HPDE6-E6E7 (cell line): ENCODE data around the gene DCLK1.

ENCODE experiments used
- DNase-seq: peaks from one replicate; pipeline ENCODE4 v3.0.0; 2011; ENCODE audit warnings: missing footprints; ENCODE audit errors: extremely low spot score

DCLK1 gene

DNA sequence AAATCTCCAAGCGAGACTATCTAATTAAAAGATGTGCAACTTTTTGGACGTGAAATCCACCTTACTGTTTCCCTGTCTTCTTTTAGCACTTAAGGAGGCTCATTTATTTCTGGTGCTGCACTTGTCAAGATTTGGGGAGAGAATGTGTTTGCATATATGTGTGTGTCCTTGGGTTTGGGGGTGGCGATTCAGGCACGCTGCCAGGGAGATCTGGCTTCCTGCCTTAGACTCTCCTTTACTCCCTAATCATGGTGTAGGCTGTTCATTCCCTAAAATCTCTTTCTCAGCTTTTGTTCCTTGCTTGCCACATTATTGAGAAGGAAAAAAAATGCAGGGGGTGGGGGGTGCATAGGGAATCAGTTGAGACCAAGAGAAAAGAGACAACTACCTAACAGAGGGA, 271.2 kb downstream of the DCLK1 start:
- no peak for DNase-seq

- DNase-seq: no peak
These were observed 272.5 kb downstream of the DCLK1 start for GRCh38 chr13:35858665-35859064.

DNA sequence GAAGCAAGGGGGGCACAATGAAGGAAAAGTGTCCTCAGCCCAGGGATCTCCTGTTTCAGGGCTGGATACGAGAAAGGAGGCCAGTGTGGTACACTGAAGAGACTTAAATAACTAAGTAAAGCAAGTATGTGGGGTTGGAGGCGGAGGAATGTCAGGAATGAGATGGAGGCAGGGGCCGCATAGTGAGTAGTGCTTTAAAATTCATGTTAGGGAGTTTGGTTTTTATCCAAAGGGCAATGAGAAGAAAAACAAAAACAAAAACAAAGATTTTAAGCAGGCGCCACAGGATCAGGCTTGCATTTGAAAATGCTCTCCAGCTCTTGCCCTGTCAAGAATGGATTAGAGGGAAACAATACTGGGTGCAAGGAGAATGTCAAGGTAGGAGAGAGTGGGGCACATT, 273.4 kb downstream of the DCLK1 start:
- DNase-seq: no peak

DNA sequence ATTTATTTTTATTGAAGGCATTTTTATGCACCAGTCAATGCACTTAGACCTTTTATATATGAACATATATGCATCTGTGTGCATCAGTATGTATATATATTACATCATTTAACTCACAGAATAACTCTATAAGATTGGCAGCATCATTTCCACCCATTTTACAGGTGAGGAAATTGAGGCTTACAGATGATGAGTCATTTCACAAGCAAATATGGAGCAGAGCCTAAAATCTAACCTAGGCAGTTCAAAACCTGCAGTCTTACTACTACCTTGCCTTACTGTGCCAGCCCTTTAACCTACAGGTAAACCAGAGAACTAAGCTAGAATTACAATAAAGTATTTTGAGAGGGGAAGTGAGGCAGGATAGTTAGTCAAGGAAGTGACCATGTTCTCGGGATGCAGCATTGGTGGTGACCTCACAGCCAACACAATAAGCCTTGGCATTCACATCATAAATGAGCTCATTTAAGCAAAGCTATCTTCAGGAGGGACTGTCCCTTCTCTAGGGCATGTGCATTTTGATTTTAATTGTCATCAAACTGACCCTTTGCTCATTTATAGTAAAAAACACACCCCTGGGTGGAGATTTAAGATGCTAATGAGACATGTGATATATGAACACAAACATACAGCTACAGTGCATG, 274.3 kb downstream of the DCLK1 start:
- no peak for DNase-seq

GRCh38 chr13:35856084-35856483, 275.1 kb downstream of the DCLK1 start:
- no peak for DNase-seq

GRCh38 chr13:35855531-35856019, 275.6 kb downstream of the DCLK1 start:
- DNase-seq: peak; percentile 36

GRCh38 chr13:35854286-35854685, 276.9 kb downstream of the DCLK1 start:
- DNase-seq: no peak

DNA sequence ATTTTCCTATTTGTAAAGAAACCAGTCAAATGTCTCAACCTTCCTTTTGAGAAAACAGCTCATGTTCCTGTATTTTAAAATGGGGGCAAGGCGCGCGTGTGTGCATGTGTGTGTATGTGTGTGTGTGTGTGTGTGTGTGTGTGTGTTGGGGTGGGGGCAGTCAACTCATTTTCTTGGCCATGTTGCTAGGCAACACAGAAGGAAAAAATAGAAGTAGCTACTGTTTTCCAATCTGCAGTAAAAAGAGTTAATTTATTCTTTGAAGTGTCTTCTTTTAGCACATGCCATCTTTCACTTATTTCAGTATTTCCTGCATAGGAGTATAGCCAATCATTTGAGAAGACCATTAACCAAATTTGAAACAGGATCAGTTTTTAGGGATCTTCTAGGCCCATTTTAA, 279.3 kb downstream of the DCLK1 start:
- no peak for DNase-seq

- no peak for DNase-seq
These were observed 279.8 kb downstream of the DCLK1 start for GRCh38 chr13:35851356-35851755.

- no peak for DNase-seq
These were observed 280.6 kb downstream of the DCLK1 start for GRCh38 chr13:35850569-35850968.

DNA sequence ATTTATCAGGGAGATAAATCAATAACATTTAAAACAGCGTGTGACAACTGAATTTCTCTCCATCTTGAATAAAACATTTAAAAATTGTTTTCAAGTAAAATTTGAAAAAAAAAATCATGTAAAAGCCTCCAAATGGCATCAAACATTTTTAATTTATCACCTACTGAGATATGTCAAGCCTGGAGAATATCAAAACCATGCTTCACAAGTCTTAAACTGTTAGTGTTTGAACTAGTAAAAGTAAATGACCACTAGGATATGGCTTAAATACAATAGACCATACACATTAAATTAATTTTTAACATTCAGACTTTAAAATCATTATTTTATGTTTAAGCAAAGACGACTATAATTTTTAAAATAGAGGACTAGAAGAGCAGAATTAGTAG, 281.9 kb downstream of the DCLK1 start:
- DNase-seq: no peak

GRCh38 chr13:35848336-35849255, 282.6 kb downstream of the DCLK1 start:
- no peak for DNase-seq

GRCh38 chr13:35843272-35843671, 287.9 kb downstream of the DCLK1 start:
- DNase-seq: no peak

GRCh38 chr13:35841060-35841521, 290.1 kb downstream of the DCLK1 start:
- no peak for DNase-seq

DNA sequence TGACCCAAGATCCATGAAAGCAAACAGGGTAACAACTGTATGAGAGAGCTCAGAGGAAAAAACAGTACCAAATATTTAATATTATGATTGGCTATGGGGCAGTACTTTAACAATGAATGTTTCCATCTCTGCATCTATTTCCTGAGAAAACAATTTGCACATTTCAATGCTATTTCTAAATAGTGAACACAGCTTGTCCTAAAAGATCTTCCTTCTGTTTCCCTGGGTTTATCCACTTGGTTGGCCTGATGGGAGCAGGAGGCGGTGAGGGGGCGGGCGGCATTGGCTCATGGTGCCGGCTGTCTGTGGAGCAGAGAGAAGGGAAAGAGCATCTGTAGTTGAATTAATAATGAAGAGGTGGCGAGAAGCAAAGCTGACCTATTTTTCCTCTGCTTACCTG, 291.4 kb downstream of the DCLK1 start:
- DNase-seq: no peak

- no peak for DNase-seq
These were observed 292.8 kb downstream of the DCLK1 start for GRCh38 chr13:35838356-35838755.

GRCh38 chr13:35836446-35836845, 294.7 kb downstream of the DCLK1 start:
- no peak for DNase-seq

DNA sequence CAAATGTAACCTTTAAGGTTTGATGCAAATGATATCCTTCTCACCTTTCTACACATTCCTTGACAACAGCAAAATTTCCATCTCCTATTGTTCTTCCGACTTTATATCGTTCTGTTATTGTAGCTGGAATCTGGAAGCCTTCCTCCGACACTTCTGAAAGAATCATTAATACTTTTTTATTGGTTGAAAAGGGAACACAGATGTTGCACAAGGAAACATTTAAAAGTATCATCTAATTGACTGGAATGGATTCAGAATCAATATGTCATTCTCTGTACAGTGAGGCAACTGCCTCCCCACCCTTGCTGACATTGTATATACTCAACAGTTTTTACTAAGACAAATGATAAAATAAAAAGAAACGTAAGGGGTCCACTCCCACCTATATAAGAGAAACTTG, 295.2 kb downstream of the DCLK1 start:
- DNase-seq: no peak

- no peak for DNase-seq
These were observed 297.4 kb downstream of the DCLK1 start for GRCh38 chr13:35833608-35834275.

GRCh38 chr13:35833031-35833430, 298.2 kb downstream of the DCLK1 start:
- no peak for DNase-seq

- no peak for DNase-seq
These were observed 298.6 kb downstream of the DCLK1 start for GRCh38 chr13:35832551-35832950.

DNA sequence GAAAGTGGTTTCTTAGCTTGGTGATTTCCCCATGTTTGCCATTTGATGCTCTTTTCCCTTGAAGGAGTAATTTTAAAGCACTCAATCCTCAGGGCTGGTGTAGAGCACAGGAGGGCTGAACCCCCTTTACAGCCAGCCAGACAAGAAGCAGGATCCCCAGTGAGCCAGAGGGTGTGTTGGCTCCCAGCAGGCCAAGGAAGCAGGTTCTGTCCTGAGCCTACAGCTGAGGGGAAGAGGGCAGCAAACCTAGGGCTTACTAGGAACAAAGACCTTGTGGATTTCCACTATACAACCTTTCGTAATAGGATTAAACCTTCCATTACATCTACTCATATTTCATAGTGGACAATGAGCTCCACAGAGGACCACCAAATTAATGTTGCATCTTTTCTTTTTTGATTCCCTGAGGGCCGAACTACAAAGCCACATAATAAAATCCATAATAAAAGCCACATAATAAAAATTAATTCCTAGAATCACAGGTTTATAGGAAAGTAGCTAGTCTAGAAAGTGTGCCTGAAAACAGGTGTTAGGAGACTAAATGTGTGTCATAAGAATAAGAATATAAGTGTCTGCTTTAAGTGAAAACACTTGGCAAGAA, 300.2 kb downstream of the DCLK1 start:
- no peak for DNase-seq
